ENCODE measurements around the gene PIK3C2A.

DNA sequence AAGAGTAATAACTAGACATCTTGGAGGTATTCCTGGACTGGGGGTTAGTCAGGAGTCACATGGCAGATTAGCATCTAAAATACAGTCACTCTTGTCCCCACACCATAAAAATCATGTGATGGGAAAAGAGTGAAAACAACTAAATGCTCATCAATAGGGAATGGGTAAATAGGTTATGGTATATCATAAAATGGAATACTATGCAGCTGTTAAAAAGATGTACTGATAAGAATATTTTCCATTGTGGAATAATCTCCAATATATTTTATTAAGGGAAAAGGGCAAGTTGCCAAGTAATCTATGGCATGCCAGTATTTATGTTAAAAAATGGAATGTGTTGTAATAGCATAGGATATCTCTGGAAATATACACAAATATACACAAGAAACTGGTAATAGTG lies 6.6 kb upstream of the PIK3C2A start:
- TF ChIP-seq POLR2A (IDR thresholded peaks at IDR 0.05) = no peak
- TF ChIP-seq, protein P1, sequence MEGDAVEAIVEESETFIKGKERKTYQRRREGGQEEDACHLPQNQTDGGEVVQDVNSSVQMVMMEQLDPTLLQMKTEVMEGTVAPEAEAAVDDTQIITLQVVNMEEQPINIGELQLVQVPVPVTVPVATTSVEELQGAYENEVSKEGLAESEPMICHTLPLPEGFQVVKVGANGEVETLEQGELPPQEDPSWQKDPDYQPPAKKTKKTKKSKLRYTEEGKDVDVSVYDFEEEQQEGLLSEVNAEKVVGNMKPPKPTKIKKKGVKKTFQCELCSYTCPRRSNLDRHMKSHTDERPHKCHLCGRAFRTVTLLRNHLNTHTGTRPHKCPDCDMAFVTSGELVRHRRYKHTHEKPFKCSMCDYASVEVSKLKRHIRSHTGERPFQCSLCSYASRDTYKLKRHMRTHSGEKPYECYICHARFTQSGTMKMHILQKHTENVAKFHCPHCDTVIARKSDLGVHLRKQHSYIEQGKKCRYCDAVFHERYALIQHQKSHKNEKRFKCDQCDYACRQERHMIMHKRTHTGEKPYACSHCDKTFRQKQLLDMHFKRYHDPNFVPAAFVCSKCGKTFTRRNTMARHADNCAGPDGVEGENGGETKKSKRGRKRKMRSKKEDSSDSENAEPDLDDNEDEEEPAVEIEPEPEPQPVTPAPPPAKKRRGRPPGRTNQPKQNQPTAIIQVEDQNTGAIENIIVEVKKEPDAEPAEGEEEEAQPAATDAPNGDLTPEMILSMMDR (IDR thresholded peaks at IDR 0.05) = no peak
